H1 (cell line): ENCODE measurements around the gene ADCY5. TPM values are rescaled to one million over a fixed set of nuclear protein-coding genes. Genes with fewer than 3 reads are reported as not detected.

Source experiments
- JUND ChIP-seq: IDR thresholded peaks from 2 replicates; pipeline ENCODE4 v1.6.1; 2011; ENCODE audit warnings: mild to moderate bottlenecking, improper control_type of control experiment, low read length
- KDM1A ChIP-seq: fragments of 200-600, 300-600 bp; sonication (generic); IDR thresholded peaks from 2 replicates; pipeline ENCODE4 v1.7.1; 2016; ENCODE audit warnings: mild to moderate bottlenecking, low read length, borderline replicate concordance
- POU5F1 ChIP-seq: IDR thresholded peaks from 2 replicates; pipeline ENCODE4 v1.6.1; 2011; ENCODE audit warnings: low read depth, mild to moderate bottlenecking, low read length, moderate library complexity
- RBBP5 ChIP-seq: IDR thresholded peaks from 2 replicates; pipeline ENCODE4 v1.7.1; 2012; ENCODE audit warnings: low read depth, mild to moderate bottlenecking, inconsistent platforms, low read length, moderate library complexity, borderline replicate concordance
- TCF12 ChIP-seq: IDR thresholded peaks from 2 replicates; pipeline ENCODE4 v1.6.1; 2011; ENCODE audit warnings: low read depth, mild to moderate bottlenecking, low read length
- YY1 ChIP-seq: IDR thresholded peaks from 2 replicates; pipeline ENCODE4 v1.6.1; 2011; ENCODE audit warnings: low read depth, mild to moderate bottlenecking, low read length
- ZNF274 ChIP-seq: IDR thresholded peaks from 2 replicates; pipeline ENCODE4 v1.7.0; 2012; ENCODE audit warnings: low read length, borderline replicate concordance; ENCODE audit errors: extremely low read depth
- polyA plus RNA-seq, 7 experiments: library from polyadenylated mRNA; depleted of rRNA in 3 of 7; stranded (reverse) in 5 of 7; unstranded in 2 of 7; fragments of >200 nt in 5 of 7; fragments of 200-250 nt in 2 of 7; gene quantifications; 1 replicate in 5 of 7; 2 replicates in 1 of 7; 4 replicates in 1 of 7; pipeline versions ENCODE4 v1.2.1 to v1.2.3, GENCODE V29; 2011 to 2013; ENCODE audit warnings: missing spikeins in 2 of 7, mixed read lengths in 2 of 7
- total RNA-seq: library from RNA; stranded (reverse); fragmentation: NEBNext Ultra II Directional; extraction: Animal tissue kit (Norgen Biotek cat#: 25700); gene quantifications from 2 replicates; pipeline ENCODE4 v1.2.1, GENCODE V29; 2021
- TF ChIP-seq, protein P1 (sequence below): fragments of 300-600 bp; sonication (generic); IDR thresholded peaks from 2 replicates; pipeline ENCODE4 v1.7.1; 2012; ENCODE audit warnings: low read length, moderate library complexity, mild to moderate bottlenecking, inconsistent platforms; ENCODE audit not compliant: insufficient replicate concordance
- TF ChIP-seq, protein P2 (sequence below): IDR thresholded peaks from 2 replicates; pipeline ENCODE4 v1.6.1; 2011; ENCODE audit warnings: low read length, improper control_type of control experiment
- TF ChIP-seq, protein P3 (sequence below): IDR thresholded peaks from 2 replicates; pipeline ENCODE4 v1.6.1; 2012; ENCODE audit warnings: inconsistent platforms

Gene ADCY5
- total and polyA plus RNA-seq, 2 of the 8 experiments (the other 6 are each of a cell fraction or from before 2014, with no cell fraction given) = 18.9 to 40.8 TPM

DNA sequence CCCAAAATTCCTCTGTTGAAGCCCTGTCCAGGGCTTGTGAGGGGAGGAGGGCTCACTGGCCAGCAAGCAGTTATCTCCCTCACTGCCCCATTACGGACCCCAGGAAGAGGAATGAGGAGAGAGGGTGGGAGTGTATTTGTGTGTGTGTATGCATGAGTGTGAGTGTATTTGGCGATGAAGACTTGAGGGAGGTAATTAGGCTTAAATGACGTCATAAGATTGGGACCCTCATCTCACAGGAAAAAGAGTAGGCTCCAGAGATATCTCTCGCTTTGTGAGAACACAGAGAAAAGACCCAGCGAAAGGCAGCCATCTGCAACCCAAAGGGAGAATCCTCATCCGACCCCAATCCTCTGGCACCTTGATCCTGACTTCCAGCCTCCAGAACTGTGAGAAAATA, 32.2 kb downstream of the ADCY5 start (continued):
- TF ChIP-seq, protein P1, sequence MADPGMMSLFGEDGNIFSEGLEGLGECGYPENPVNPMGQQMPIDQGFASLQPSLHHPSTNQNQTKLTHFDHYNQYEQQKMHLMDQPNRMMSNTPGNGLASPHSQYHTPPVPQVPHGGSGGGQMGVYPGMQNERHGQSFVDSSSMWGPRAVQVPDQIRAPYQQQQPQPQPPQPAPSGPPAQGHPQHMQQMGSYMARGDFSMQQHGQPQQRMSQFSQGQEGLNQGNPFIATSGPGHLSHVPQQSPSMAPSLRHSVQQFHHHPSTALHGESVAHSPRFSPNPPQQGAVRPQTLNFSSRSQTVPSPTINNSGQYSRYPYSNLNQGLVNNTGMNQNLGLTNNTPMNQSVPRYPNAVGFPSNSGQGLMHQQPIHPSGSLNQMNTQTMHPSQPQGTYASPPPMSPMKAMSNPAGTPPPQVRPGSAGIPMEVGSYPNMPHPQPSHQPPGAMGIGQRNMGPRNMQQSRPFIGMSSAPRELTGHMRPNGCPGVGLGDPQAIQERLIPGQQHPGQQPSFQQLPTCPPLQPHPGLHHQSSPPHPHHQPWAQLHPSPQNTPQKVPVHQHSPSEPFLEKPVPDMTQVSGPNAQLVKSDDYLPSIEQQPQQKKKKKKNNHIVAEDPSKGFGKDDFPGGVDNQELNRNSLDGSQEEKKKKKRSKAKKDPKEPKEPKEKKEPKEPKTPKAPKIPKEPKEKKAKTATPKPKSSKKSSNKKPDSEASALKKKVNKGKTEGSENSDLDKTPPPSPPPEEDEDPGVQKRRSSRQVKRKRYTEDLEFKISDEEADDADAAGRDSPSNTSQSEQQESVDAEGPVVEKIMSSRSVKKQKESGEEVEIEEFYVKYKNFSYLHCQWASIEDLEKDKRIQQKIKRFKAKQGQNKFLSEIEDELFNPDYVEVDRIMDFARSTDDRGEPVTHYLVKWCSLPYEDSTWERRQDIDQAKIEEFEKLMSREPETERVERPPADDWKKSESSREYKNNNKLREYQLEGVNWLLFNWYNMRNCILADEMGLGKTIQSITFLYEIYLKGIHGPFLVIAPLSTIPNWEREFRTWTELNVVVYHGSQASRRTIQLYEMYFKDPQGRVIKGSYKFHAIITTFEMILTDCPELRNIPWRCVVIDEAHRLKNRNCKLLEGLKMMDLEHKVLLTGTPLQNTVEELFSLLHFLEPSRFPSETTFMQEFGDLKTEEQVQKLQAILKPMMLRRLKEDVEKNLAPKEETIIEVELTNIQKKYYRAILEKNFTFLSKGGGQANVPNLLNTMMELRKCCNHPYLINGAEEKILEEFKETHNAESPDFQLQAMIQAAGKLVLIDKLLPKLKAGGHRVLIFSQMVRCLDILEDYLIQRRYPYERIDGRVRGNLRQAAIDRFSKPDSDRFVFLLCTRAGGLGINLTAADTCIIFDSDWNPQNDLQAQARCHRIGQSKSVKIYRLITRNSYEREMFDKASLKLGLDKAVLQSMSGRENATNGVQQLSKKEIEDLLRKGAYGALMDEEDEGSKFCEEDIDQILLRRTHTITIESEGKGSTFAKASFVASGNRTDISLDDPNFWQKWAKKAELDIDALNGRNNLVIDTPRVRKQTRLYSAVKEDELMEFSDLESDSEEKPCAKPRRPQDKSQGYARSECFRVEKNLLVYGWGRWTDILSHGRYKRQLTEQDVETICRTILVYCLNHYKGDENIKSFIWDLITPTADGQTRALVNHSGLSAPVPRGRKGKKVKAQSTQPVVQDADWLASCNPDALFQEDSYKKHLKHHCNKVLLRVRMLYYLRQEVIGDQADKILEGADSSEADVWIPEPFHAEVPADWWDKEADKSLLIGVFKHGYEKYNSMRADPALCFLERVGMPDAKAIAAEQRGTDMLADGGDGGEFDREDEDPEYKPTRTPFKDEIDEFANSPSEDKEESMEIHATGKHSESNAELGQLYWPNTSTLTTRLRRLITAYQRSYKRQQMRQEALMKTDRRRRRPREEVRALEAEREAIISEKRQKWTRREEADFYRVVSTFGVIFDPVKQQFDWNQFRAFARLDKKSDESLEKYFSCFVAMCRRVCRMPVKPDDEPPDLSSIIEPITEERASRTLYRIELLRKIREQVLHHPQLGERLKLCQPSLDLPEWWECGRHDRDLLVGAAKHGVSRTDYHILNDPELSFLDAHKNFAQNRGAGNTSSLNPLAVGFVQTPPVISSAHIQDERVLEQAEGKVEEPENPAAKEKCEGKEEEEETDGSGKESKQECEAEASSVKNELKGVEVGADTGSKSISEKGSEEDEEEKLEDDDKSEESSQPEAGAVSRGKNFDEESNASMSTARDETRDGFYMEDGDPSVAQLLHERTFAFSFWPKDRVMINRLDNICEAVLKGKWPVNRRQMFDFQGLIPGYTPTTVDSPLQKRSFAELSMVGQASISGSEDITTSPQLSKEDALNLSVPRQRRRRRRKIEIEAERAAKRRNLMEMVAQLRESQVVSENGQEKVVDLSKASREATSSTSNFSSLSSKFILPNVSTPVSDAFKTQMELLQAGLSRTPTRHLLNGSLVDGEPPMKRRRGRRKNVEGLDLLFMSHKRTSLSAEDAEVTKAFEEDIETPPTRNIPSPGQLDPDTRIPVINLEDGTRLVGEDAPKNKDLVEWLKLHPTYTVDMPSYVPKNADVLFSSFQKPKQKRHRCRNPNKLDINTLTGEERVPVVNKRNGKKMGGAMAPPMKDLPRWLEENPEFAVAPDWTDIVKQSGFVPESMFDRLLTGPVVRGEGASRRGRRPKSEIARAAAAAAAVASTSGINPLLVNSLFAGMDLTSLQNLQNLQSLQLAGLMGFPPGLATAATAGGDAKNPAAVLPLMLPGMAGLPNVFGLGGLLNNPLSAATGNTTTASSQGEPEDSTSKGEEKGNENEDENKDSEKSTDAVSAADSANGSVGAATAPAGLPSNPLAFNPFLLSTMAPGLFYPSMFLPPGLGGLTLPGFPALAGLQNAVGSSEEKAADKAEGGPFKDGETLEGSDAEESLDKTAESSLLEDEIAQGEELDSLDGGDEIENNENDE = no peak
- TF ChIP-seq POU5F1 (no peak), JUND (no peak), RBBP5 (no peak), ZNF274 (no peak), KDM1A (no peak), YY1 (no peak), TCF12 (no peak)
- TF ChIP-seq, protein P2, sequence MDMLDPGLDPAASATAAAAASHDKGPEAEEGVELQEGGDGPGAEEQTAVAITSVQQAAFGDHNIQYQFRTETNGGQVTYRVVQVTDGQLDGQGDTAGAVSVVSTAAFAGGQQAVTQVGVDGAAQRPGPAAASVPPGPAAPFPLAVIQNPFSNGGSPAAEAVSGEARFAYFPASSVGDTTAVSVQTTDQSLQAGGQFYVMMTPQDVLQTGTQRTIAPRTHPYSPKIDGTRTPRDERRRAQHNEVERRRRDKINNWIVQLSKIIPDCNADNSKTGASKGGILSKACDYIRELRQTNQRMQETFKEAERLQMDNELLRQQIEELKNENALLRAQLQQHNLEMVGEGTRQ = no peak
- TF ChIP-seq, protein P3, sequence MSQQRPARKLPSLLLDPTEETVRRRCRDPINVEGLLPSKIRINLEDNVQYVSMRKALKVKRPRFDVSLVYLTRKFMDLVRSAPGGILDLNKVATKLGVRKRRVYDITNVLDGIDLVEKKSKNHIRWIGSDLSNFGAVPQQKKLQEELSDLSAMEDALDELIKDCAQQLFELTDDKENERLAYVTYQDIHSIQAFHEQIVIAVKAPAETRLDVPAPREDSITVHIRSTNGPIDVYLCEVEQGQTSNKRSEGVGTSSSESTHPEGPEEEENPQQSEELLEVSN = no peak
